Keratinocyte (primary cell): ENCODE data around the gene KDM3B.

ENCODE experiments used
- CTCF ChIP-seq, 3 experiments: IDR thresholded peaks in 1 of 3; conservative IDR thresholded peaks in 1 of 3; optimal IDR thresholded peaks in 1 of 3; 2 replicates in 2 of 3; 3 replicates in 1 of 3; pipeline versions ENCODE3 to v1.5.1; 2011; ENCODE audit warnings: low read length in 3 of 3, mild to moderate bottlenecking in 3 of 3, moderate library complexity in 2 of 3, control low read depth in 1 of 3, inconsistent platforms in 1 of 3; ENCODE audit not compliant: insufficient read depth in 2 of 3; ENCODE audit errors: extremely low read depth in 1 of 3
- EZH2 ChIP-seq: IDR thresholded peaks from one replicate; pipeline ENCODE4 v1.6.1; 2012; ENCODE audit warnings: inconsistent platforms, mild to moderate bottlenecking, low read length, moderate library complexity

GRCh38 chr5:138482638-138483037 is 130.2 kb downstream of the KDM3B start:
- TF ChIP-seq CTCF (optimal IDR thresholded peaks at IDR 0.05 in 1 of 3, IDR thresholded peaks at IDR 0.05 in 1 of 3, conservative IDR thresholded peaks at IDR 0.05 in 1 of 3; ENCODE audit: extremely low read depth in 1 of 3, insufficient read depth in 2 of 3, low read length in 3 of 3) (no peak), EZH2 (no peak)
